K562 (cell line): ENCODE data around the gene ZNHIT1. TPM values are rescaled to one million over a fixed set of nuclear protein-coding genes. Genes with fewer than 3 reads are reported as not detected.

Experiments
- ASH1L ChIP-seq: fragments of 450-650 bp; IDR thresholded peaks from 2 replicates; pipeline ENCODE4 v1.6.1; 2018; ENCODE audit warnings: borderline replicate concordance, mild to moderate bottlenecking, low read depth; ENCODE audit not compliant: partially characterized antibody
- BRD9 ChIP-seq: fragments of 450-650 bp; IDR thresholded peaks from 2 replicates; pipeline ENCODE4 v1.6.1; 2018; ENCODE audit warnings: low read depth; ENCODE audit not compliant: partially characterized antibody
- CBX5 ChIP-seq: IDR thresholded peaks from 2 replicates; pipeline ENCODE4 v1.6.1; 2014; ENCODE audit warnings: low read depth, borderline replicate concordance
- EGR1 ChIP-seq: fragments of 450-650 bp; conservative IDR thresholded peaks from 2 replicates; pipeline ENCODE4 v1.6.1; 2017; ENCODE audit warnings: mild to moderate bottlenecking
- ELF2 ChIP-seq: fragments of 250-450 bp; sonication (Bioruptor Pico); IDR thresholded peaks from 2 replicates; pipeline ENCODE4 v1.5.0; 2021; ENCODE audit warnings: mild to moderate bottlenecking
- HNRNPK ChIP-seq: fragments of 200-400 bp; formaldehyde crosslinking; IDR thresholded peaks from one replicate; pipeline ENCODE4 v1.6.1; 2018; ENCODE audit warnings: mild to moderate bottlenecking, low read depth, low read length; ENCODE audit not compliant: poor library complexity, severe bottlenecking
- HOXB6 ChIP-seq: fragments of 250-450 bp; sonication (Bioruptor Pico); IDR thresholded peaks from 2 replicates; pipeline ENCODE4 v1.5.1; 2022; ENCODE audit warnings: mild to moderate bottlenecking, borderline replicate concordance
- JUND ChIP-seq, 2 experiments: IDR thresholded peaks; 2 replicates in 1 of 2; 3 replicates in 1 of 2; pipeline ENCODE4 v1.6.1; 2011; ENCODE audit warnings: borderline replicate concordance in 2 of 2, low read depth in 2 of 2, low read length in 2 of 2, improper control_type of control experiment in 1 of 2, missing biosample characterization in 1 of 2, missing genetic modification characterization in 1 of 2, missing genetic modification reagents in 1 of 2
- KDM1A ChIP-seq, 2 experiments: fragments of 450-650 bp; IDR thresholded peaks; 2 replicates each; pipeline ENCODE4 v1.6.1; 2016; ENCODE audit warnings: mild to moderate bottlenecking in 2 of 2
- KDM2B ChIP-seq: fragments of 250-450 bp; sonication (Bioruptor Pico); IDR thresholded peaks from 2 replicates; pipeline ENCODE4 v1.8.0; 2021; ENCODE audit warnings: mild to moderate bottlenecking, moderate library complexity
- KLF1 ChIP-seq: fragments of 450-650 bp; IDR thresholded peaks from 2 replicates; pipeline ENCODE4 v1.6.1; 2016; ENCODE audit warnings: missing genetic modification characterization, missing compliant biosample characterization
- LCOR ChIP-seq: sonication (generic); formaldehyde crosslinking; IDR thresholded peaks from 2 replicates; pipeline ENCODE4 v1.8.0; 2022; ENCODE audit warnings: mild to moderate bottlenecking, missing genetic modification reagents
- MAFF ChIP-seq: IDR thresholded peaks from 2 replicates; pipeline ENCODE4 v1.6.1; 2012; ENCODE audit warnings: low read length, improper control_type of control experiment
- MEIS2 ChIP-seq: fragments of 450-650 bp; IDR thresholded peaks from 2 replicates; pipeline ENCODE4 v1.6.1; 2014; ENCODE audit warnings: mild to moderate bottlenecking; ENCODE audit not compliant: partially characterized antibody
- NBN ChIP-seq: fragments of 450-650 bp; IDR thresholded peaks from 2 replicates; pipeline ENCODE4 v1.6.1; 2016; ENCODE audit warnings: low read depth, mild to moderate bottlenecking
- NONO ChIP-seq, 2 experiments: fragments of 200-400 bp in 1 of 2; fragments of 450-650 bp in 1 of 2; formaldehyde crosslinking in 1 of 2; IDR thresholded peaks; 2 replicates each; pipeline ENCODE4 v1.6.1; 2017; ENCODE audit warnings: low read depth in 2 of 2, mild to moderate bottlenecking in 2 of 2, moderate library complexity in 2 of 2, low read length in 1 of 2
- PHB ChIP-seq: fragments of 250-450 bp; sonication (Bioruptor Pico); IDR thresholded peaks from 2 replicates; pipeline ENCODE4 v1.5.0; 2021
- PRPF4 ChIP-seq: fragments of 200-400 bp; formaldehyde crosslinking; IDR thresholded peaks from one replicate; pipeline ENCODE4 v1.6.1; 2017; ENCODE audit warnings: low read length, low read depth, mild to moderate bottlenecking; ENCODE audit not compliant: insufficient read depth, poor library complexity, severe bottlenecking
- SAP30 ChIP-seq: fragments of 200-600 bp; sonication (generic); IDR thresholded peaks from 2 replicates; pipeline ENCODE4 v1.6.1; 2012; ENCODE audit warnings: borderline replicate concordance, low read depth, mild to moderate bottlenecking, moderate library complexity, low read length, control low read depth, inconsistent platforms; ENCODE audit not compliant: insufficient read depth, poor library complexity, severe bottlenecking
- SMAD3 ChIP-seq: fragments of 450-650 bp; formaldehyde crosslinking; conservative IDR thresholded peaks from 2 replicates; pipeline ENCODE4 v1.4.0; 2020; ENCODE audit warnings: mild to moderate bottlenecking
- SMARCE1 ChIP-seq: fragments of 450-650 bp; IDR thresholded peaks from 2 replicates; pipeline ENCODE4 v1.7.1; 2016; ENCODE audit warnings: mild to moderate bottlenecking
- TCFL5 ChIP-seq: fragments of 250-450 bp; sonication (Bioruptor Pico); conservative IDR thresholded peaks from 2 replicates; pipeline ENCODE4 v1.6.1; 2021; ENCODE audit warnings: mild to moderate bottlenecking, moderate library complexity, matching md5 sums
- TRIM24 ChIP-seq, 2 experiments: fragments of 450-650 bp; IDR thresholded peaks; 2 replicates each; pipeline ENCODE4 v1.6.1; 2016
- U2AF2 ChIP-seq: fragments of 200-400 bp; formaldehyde crosslinking; optimal IDR thresholded peaks from 2 replicates; pipeline ENCODE3; 2017; ENCODE audit warnings: low read depth, mild to moderate bottlenecking, low read length
- ZBTB1 ChIP-seq: sonication (generic); formaldehyde crosslinking; IDR thresholded peaks from 2 replicates; pipeline ENCODE4 v1.8.1; 2023; ENCODE audit warnings: missing genetic modification reagents, low read depth, mild to moderate bottlenecking, borderline replicate concordance
- ZNF184 ChIP-seq: sonication (generic); formaldehyde crosslinking; IDR thresholded peaks from 2 replicates; pipeline ENCODE4 v1.5.0; 2020; ENCODE audit warnings: missing genetic modification reagents
- ZNF282 ChIP-seq: sonication (generic); formaldehyde crosslinking; IDR thresholded peaks from 2 replicates; pipeline ENCODE4 v1.8.1; 2023; ENCODE audit warnings: missing genetic modification reagents
- polyA plus RNA-seq, 8 experiments: library from polyadenylated mRNA; depleted of rRNA in 4 of 8; stranded (reverse) in 5 of 8; unstranded in 3 of 8; fragments of >200 nt; fragmentation: Nextera tagmentation in 2 of 8; fragmentation: Illumina TruSeq in 1 of 8; extraction: Ambion mirVana in 2 of 8; extraction: Trizol in 1 of 8; gene quantifications; 2 replicates each; pipeline versions ENCODE4 v1.2.1 to v1.2.3, GENCODE V29; 2011 to 2014; ENCODE audit warnings: inconsistent platforms in 1 of 8, missing spikeins in 1 of 8
- total RNA-seq, 7 experiments: library from RNA; depleted of rRNA in 6 of 7; stranded (reverse); fragments of >200 nt in 6 of 7; fragmentation: Illumina TruSeq in 2 of 7; extraction: Trizol in 2 of 7; gene quantifications; 2 replicates each; pipeline versions ENCODE4 v1.2.1 to v1.2.3, GENCODE V29; 2011 to 2021; ENCODE audit warnings: low replicate concordance in 1 of 7
- TF ChIP-seq, protein P1 (sequence below), 2 experiments: fragments of 450-650 bp; conservative IDR thresholded peaks; 2 replicates each; pipeline ENCODE4 v1.6.1; 2017; ENCODE audit warnings: mild to moderate bottlenecking in 2 of 2, moderate library complexity in 2 of 2

ZNHIT1 gene
- total and polyA plus RNA-seq, 9 of the 15 experiments (the other 6 are each of a cell fraction or from before 2014, with no cell fraction given), result 6.4 to 162 (median 70.1) TPM

DNA sequence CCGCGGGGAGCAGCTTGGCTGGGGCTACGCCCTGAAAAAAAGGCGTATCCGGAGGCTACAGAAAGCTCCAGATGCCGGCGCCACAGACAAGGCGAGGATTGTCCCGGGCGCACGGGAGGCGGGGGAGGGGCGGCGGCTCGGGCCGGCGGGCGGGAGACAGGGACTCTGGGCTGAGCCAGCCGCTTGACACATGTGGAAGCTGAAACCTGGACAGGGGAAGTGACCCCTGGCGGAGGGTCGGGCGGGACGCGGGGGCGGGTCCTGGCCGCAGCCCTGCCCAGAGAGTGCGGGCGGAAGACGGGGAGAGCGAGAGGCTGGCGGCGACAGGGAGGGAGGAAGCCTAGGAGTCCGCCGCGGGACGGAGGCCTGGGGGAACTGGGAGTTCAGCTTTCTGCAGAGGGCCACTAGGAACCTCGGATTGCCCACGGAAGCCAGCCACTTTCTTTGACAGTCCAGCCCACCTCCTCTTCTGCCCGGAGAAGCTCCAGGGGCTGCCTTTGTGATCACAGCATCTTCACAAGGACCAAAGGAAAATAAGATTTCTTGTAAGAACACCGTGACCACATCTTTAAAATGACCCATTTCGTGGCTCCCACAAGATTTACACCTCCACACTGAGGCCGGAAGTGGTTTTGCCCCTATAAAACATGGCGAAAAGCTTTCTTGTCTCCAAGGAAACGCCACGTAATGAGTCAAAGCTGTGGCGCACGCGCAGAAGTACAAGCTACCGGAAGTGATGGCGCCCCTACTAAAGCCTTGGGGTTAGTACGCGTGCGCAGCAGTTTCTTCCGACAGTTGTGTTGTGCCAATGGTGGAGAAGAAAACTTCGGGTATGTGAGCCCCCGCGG, at the start of gene ZNHIT1, which contains the start of gene PLOD3 (continued):
- peak; percentile 97 for TF ChIP-seq ZBTB1 (CRISPR knock-in tag)
- TF ChIP-seq, protein P1, sequence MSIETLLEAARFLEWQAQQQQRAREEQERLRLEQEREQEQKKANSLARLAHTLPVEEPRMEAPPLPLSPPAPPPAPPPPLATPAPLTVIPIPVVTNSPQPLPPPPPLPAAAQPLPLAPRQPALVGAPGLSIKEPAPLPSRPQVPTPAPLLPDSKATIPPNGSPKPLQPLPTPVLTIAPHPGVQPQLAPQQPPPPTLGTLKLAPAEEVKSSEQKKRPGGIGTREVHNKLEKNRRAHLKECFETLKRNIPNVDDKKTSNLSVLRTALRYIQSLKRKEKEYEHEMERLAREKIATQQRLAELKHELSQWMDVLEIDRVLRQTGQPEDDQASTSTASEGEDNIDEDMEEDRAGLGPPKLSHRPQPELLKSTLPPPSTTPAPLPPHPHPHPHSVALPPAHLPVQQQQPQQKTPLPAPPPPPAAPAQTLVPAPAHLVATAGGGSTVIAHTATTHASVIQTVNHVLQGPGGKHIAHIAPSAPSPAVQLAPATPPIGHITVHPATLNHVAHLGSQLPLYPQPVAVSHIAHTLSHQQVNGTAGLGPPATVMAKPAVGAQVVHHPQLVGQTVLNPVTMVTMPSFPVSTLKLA (conservative IDR thresholded peaks at IDR 0.05), result peak; percentile 78 to 91
- TF ChIP-seq BRD9, result peak; percentile 18
- TF ChIP-seq SMARCE1, result no peak
- TF ChIP-seq JUND (IDR thresholded peaks at IDR 0.05; ENCODE audit: borderline replicate concordance, low read depth, low read length), result peak; percentile 33; the same call in 1 of the 2 replicates
- peak; percentile 75; the same call in 2 of the 3 replicates for TF ChIP-seq JUND (tag; IDR thresholded peaks at IDR 0.05; ENCODE audit: borderline replicate concordance, low read depth, low read length)
- TF ChIP-seq MEIS2, result peak; percentile 91
- no peak; the same call in 1 of the 2 replicates for TF ChIP-seq SMAD3 (CRISPR knock-in tag)
- TF ChIP-seq LCOR (CRISPR knock-in tag), result no peak
- TF ChIP-seq HOXB6 (CRISPR knock-in tag), result no peak
- peak; percentile 92 for TF ChIP-seq ELF2 (CRISPR knock-in tag)
- TF ChIP-seq PHB (CRISPR knock-in tag), result peak; percentile 80; the same call in 1 of the 2 replicates
- no peak for TF ChIP-seq ZNF184
- TF ChIP-seq TCFL5, result no peak
- TF ChIP-seq U2AF2, result no peak
- TF ChIP-seq HNRNPK, result no peak
- peak; percentile 86 for TF ChIP-seq ASH1L
- 0 out of 2 replicates have a peak, but pooled peaks have one; percentile 0 for TF ChIP-seq KLF1 (tag)
- no peak for TF ChIP-seq MAFF
- peak in 1 of 2 experiments; percentile 17; a peak in 1 of 4 replicates for TF ChIP-seq NONO (IDR thresholded peaks at IDR 0.05; ENCODE audit: low read depth in 2 of 2, low read length in 1 of 2)
- 0 out of 2 replicates have a peak, but pooled peaks have one; percentile 13 for TF ChIP-seq CBX5
- TF ChIP-seq ZNF282, result no peak
- peak; percentile 46 for TF ChIP-seq SAP30
- peak in 1 of 2 experiments; percentile 38; a peak in 1 of 4 replicates for TF ChIP-seq KDM1A (IDR thresholded peaks at IDR 0.05)
- TF ChIP-seq KDM2B (CRISPR knock-in tag), result no peak
- TF ChIP-seq EGR1, result peak; percentile 97
- TF ChIP-seq PRPF4, result peak; percentile 79
- TF ChIP-seq TRIM24 (IDR thresholded peaks at IDR 0.05), result 0 out of 4 replicates have a peak, but pooled peaks of 1 of the 2 experiments have one; percentile 56
- 0 out of 2 replicates have a peak, but pooled peaks have one; percentile 27 for TF ChIP-seq NBN
